Astrocyte (in vitro differentiated cells and primary cell): ENCODE measurements around the gene ARHGEF10L.

Source experiments
- EZH2 ChIP-seq: IDR thresholded peaks from 2 replicates; pipeline ENCODE4 v1.6.1; 2012; ENCODE audit warnings: mild to moderate bottlenecking, low read length, inconsistent platforms; ENCODE audit not compliant: insufficient read depth
- TF ChIP-seq, protein P1 (sequence below): IDR thresholded peaks from 2 replicates; pipeline ENCODE4 v1.5.1; 2011; ENCODE audit warnings: low read depth, mild to moderate bottlenecking, inconsistent platforms, low read length, moderate library complexity; ENCODE audit not compliant: insufficient read depth

GRCh38 chr1:17735793-17736192, 196.3 kb downstream of the ARHGEF10L start:
- TF ChIP-seq, protein P1, sequence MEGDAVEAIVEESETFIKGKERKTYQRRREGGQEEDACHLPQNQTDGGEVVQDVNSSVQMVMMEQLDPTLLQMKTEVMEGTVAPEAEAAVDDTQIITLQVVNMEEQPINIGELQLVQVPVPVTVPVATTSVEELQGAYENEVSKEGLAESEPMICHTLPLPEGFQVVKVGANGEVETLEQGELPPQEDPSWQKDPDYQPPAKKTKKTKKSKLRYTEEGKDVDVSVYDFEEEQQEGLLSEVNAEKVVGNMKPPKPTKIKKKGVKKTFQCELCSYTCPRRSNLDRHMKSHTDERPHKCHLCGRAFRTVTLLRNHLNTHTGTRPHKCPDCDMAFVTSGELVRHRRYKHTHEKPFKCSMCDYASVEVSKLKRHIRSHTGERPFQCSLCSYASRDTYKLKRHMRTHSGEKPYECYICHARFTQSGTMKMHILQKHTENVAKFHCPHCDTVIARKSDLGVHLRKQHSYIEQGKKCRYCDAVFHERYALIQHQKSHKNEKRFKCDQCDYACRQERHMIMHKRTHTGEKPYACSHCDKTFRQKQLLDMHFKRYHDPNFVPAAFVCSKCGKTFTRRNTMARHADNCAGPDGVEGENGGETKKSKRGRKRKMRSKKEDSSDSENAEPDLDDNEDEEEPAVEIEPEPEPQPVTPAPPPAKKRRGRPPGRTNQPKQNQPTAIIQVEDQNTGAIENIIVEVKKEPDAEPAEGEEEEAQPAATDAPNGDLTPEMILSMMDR = no peak
- TF ChIP-seq EZH2 = no peak
